BE2C (cell line): ENCODE data around the gene GPC2.
A peak's percentile ranks its signal among the peaks of the same experiment; 100 is the strongest.

Experiments
- DNase-seq: peaks from one replicate; pipeline ENCODE4 v3.0.0-alpha.2; 2020
- H3K27me3 ChIP-seq: fragments of 250-450 bp; sonication (Bioruptor Pico); 2 replicates; pipeline ENCODE4 v1.5.1; 2020; ENCODE audit warnings: mild to moderate bottlenecking
- H3K36me3 ChIP-seq: fragments of 250-450 bp; sonication (Bioruptor Pico); 2 replicates; pipeline ENCODE4 v1.5.1; 2020; ENCODE audit warnings: mild to moderate bottlenecking
- H3K4me1 ChIP-seq: fragments of 250-450 bp; sonication (Bioruptor Pico); 2 replicates; pipeline ENCODE4 v1.5.1; 2020
- H3K4me3 ChIP-seq: 2 replicates; pipeline ENCODE4 v1.5.1; 2011; ENCODE audit warnings: low read depth, low read length
- H3K9me3 ChIP-seq: fragments of 250-450 bp; sonication (Bioruptor Pico); 2 replicates; pipeline ENCODE4 v1.5.1; 2020
- TF ChIP-seq, protein P1 (sequence below): IDR thresholded peaks from 2 replicates; pipeline ENCODE4 v1.5.1; 2012; ENCODE audit warnings: mild to moderate bottlenecking, low read depth, low read length

GPC2 gene

DNA sequence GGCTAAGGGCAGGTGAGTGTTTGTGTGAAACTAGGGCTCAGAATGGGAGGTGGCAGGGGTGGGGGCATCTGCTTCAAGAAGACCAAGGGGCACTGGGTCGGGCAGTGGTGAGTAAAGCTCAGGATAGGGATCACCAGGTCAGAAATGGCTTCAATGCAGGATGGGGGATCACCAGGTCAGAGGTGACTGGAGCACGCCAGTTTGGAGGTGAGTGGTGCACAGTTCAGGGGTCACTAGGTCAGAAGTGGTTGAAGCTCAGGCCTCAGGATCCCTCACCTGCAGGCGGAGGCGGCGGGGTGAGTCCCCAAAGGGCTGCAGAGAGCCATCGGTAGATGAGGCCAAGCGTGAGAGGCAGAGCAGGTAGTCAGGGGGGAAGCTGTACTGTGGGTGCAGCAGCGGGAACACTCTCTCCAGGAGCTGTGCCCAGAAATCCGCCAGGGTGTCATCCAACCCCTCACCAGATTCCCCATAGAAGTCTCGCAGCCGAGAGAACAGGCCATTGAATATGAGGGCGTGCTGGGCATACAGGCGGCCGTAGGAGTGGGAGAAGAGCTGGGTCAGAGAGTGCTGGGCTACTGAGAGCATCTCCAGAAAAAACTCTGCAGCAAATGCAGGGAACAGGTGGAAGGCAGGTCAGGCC, 1.8 kb downstream of the GPC2 start:
- Histone ChIP-seq H3K36me3 (no peaks in the 10 kb centered on the region), H3K27me3 (no peaks in the 10 kb centered on the region; the same call in 1 of the 2 replicates), H3K4me3 (no peak overlapping the region), H3K4me1 (peaks cover 3% of the 10 kb centered on the region), H3K9me3 (peaks cover 7% of the 10 kb centered on the region)
- DNase-seq: no peak
- TF ChIP-seq, protein P1, sequence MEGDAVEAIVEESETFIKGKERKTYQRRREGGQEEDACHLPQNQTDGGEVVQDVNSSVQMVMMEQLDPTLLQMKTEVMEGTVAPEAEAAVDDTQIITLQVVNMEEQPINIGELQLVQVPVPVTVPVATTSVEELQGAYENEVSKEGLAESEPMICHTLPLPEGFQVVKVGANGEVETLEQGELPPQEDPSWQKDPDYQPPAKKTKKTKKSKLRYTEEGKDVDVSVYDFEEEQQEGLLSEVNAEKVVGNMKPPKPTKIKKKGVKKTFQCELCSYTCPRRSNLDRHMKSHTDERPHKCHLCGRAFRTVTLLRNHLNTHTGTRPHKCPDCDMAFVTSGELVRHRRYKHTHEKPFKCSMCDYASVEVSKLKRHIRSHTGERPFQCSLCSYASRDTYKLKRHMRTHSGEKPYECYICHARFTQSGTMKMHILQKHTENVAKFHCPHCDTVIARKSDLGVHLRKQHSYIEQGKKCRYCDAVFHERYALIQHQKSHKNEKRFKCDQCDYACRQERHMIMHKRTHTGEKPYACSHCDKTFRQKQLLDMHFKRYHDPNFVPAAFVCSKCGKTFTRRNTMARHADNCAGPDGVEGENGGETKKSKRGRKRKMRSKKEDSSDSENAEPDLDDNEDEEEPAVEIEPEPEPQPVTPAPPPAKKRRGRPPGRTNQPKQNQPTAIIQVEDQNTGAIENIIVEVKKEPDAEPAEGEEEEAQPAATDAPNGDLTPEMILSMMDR: no peak

- Histone ChIP-seq H3K4me1 (peaks cover 3% of the 10 kb centered on the region), H3K9me3 (peaks cover 7% of the 10 kb centered on the region), H3K27me3 (no peaks in the 10 kb centered on the region; the same call in 1 of the 2 replicates), H3K36me3 (no peaks in the 10 kb centered on the region), H3K4me3 (no peak overlapping the region)
- DNase-seq: no peak
- TF ChIP-seq, protein P1: no peak
These were observed 2.6 kb downstream of the GPC2 start for GRCh38 chr7:100174582-100174981.

- Histone ChIP-seq H3K36me3 (no peaks in the 10 kb centered on the region), H3K4me3 (no peak overlapping the region), H3K4me1 (peaks cover 3% of the 10 kb centered on the region), H3K27me3 (no peaks in the 10 kb centered on the region; the same call in 1 of the 2 replicates), H3K9me3 (peaks cover 7% of the 10 kb centered on the region)
- TF ChIP-seq, protein P1: no peak
- DNase-seq: no peak
These were observed 3.2 kb downstream of the GPC2 start for GRCh38 chr7:100173806-100174495.

GRCh38 chr7:100171840-100172239, 5.3 kb downstream of the GPC2 start:
- peaks cover 14% of the 10 kb centered on the region for H3K27me3 ChIP-seq
- H3K4me1 ChIP-seq: peaks cover 8% of the 10 kb centered on the region
- no peak for DNase-seq
- TF ChIP-seq, protein P1: no peak
- no peaks in the 10 kb centered on the region for H3K9me3 ChIP-seq
- no peaks in the 10 kb centered on the region for H3K36me3 ChIP-seq
- H3K4me3 ChIP-seq: no peak overlapping the region

DNA sequence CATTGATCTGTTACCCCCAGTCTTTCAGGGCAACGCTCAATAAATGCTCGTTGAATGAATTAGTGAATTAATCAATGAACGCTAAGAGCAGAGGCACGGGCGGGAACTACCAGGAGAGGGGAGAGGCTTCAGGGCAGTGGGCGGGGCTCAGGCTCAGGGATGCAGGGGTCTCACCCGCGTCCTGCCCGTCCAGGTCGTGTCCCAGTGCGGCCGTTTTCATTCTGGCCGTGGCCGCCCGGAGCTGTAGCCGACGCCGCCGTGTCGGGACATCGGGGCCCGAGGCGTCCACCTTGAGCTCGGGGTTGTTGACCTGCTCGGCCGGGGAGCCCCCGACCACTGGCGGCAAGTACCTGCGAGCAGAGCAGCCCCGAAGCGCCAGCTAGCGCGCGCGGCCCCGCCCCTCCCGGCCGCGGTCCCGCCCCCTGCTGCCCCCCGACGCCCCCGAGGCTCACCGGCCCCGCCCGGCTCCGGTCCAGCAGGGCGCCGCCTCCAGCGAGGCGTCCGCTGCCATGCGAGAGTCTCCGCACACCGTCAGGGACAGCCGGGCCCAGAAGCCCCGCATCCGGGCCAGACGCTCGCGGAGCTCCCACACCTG, 6.0 kb downstream of the GPC2 start:
- peak overlapping the region; percentile 40 for H3K4me3 ChIP-seq
- H3K27me3 ChIP-seq: peaks cover 20% of the 10 kb centered on the region
- TF ChIP-seq, protein P1: no peak
- no peaks in the 10 kb centered on the region for H3K36me3 ChIP-seq
- peaks cover 5% of the 10 kb centered on the region for H3K4me1 ChIP-seq
- H3K9me3 ChIP-seq: no peaks in the 10 kb centered on the region
- peak; percentile 34 for DNase-seq
